GM19025 (cell line): ENCODE data around the gene ARHGEF4.

Source experiments
- ATAC-seq: cut with Tn5 transposase; IDR thresholded peaks from one replicate; pipeline ENCODE4 v1.9.1; 2021; ENCODE audit warnings: mild to moderate bottlenecking, low read depth, moderate library complexity; ENCODE audit not compliant: unreplicated experiment

Gene ARHGEF4

GRCh38 chr2:130915149-130915548 is 78.4 kb downstream of the ARHGEF4 start:
- ATAC-seq = no peak

DNA sequence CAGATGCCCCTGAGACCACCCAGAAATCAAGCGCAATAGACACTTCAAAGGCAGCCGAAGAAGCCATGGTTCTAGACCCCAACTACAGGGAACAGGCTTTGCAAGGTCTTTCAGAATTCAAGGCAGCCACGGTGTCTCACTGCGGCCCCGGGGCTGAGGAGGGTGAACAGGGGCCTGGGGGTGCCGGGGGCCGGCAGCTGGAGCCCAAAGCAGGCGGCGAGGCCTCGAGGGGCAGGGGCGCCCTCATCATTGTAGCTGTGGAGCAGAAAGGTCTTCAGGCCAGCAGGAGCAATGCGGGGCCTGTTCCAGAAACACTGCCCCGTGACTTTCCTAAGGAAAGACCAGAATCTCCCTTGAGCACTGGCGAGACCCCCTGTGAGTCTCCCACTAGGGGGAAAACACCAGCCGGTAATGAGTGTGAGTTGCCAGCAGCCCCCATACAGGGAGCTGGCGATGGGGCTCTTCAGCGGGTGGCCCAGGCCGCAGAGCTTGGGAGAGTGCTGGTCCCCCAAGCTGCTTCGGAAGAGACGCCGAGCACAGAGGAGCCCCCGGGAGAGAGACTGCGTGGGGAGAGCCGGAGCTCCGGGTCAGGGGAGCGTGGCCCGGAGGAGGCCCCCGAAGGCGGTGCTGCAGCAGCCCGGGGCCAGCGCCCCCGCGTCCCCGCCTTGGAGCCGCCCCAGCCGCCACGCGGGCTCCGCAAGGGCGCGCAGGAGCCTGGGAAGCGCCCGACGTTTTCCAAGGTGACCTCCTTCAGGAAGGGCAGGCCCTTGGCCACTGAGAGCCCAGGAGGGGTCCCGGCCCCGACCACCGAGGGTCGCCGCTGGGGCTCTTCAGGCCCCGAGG is 79.1 kb downstream of the ARHGEF4 start:
- ATAC-seq = no peak

- ATAC-seq = no peak
Observed at GRCh38 chr2:130916438-130916705, 79.7 kb downstream of the ARHGEF4 start.

- ATAC-seq = no peak
Observed at GRCh38 chr2:130917006-130917688, 80.4 kb downstream of the ARHGEF4 start.

DNA sequence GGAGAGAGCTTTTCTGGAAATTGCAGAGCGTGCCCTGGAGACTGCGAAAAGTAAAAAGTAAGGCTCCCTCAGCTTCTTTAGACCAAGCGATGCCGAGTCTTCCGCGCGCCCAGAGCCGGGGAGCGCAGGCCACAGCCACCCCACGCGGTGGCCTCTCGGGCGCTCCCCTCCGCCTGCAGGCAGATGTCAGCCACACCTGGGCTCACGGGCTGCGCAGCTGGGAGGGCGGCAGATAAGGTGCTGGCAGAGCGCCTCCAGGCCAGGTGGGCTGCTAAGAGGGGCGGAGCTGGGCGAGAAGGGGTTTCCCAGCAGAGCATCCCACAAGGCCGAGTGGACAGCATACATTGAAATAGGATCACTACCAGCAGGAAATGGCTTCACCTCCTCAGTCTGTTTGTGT is 81.7 kb downstream of the ARHGEF4 start:
- no peak for ATAC-seq

- ATAC-seq = no peak
Observed at GRCh38 chr2:130920415-130921163, 83.9 kb downstream of the ARHGEF4 start.

GRCh38 chr2:130921164-130921476 is 84.4 kb downstream of the ARHGEF4 start:
- ATAC-seq = no peak

- ATAC-seq = no peak
Observed at GRCh38 chr2:130922417-130922816, 85.7 kb downstream of the ARHGEF4 start.

GRCh38 chr2:130928385-130928784 is 91.7 kb downstream of the ARHGEF4 start:
- ATAC-seq = no peak

- ATAC-seq = no peak
Observed at GRCh38 chr2:130930740-130931659, 94.3 kb downstream of the ARHGEF4 start.

DNA sequence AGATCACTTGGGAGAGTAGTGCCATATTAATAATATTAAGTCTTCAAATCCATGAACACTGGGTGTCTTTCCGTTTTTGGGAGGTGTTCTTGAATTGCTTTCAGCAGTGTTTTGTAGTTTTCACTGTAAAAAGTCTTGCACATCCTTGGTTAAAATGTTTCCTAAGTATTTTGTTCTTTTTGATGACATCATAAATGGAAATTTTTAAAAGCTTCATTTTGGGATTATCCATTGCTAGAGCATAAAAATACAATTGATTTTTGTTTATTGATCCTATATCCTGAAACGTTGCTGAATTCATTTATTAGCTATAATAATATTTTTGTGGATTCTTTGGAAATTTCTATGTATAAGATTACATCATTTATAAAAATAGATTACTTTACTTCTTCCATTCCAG is 96.8 kb downstream of the ARHGEF4 start:
- no peak for ATAC-seq

- no peak for ATAC-seq
Observed at GRCh38 chr2:130936451-130936850, 99.7 kb downstream of the ARHGEF4 start.

DNA sequence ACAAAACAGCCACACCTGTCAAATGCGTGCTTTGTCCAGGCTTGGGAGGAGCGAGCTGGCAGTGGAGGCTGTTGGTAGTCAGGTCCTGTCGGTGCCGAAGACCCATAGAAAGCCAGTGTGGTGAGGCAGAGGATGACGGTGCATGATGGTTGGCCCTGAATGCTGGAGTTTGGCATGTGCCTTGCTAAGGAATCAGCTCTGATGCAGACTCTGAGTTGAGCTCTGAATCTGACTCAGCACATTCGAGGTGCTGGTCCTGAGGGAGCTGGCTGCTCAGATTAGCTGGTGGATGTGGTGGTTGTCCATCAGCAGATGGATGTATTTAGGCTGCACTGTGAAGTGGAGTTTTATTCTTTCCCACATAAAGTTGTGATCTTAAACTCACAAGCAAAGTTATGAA is 111.3 kb downstream of the ARHGEF4 start:
- no peak for ATAC-seq

GRCh38 chr2:130949954-130950353 is 113.2 kb downstream of the ARHGEF4 start:
- no peak for ATAC-seq

DNA sequence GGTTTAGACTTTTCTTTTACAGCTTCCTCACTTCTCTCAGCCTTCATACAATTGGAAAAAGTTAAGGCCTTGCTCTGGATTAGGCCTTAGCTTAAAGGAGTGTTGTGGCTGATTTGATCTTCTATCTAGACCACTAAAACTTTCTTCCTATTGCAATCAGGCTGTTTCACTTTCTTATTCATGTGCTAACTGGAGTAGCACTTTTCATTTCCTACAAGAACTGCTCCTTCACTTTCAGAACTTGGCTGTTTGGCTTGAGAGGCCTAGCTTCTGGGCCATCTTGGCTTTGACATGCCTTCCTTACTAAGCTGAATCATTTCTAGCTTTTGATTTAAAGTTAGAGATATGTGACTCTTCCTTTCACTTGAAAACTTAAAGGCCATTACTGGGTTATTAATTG is 114.3 kb downstream of the ARHGEF4 start:
- peak; percentile 58 for ATAC-seq

DNA sequence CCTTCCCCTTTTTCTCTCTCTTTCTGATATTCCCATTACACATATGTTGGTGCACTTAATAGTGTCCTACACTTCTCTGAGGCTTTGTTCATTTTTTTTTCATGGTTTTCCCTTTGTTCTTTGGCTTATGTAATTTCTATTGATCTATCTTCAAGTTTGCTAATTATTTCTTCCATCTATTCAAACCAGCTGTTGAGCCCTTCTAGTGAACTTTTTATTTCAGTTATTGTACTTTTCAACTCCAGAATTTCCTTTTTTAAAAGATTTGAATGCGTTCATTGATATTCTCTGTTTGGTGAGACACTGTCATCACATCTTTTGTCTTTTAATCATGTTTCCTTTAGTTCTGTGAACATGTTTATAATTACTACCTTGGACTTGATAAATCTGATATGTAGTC is 118.2 kb downstream of the ARHGEF4 start:
- ATAC-seq = no peak

DNA sequence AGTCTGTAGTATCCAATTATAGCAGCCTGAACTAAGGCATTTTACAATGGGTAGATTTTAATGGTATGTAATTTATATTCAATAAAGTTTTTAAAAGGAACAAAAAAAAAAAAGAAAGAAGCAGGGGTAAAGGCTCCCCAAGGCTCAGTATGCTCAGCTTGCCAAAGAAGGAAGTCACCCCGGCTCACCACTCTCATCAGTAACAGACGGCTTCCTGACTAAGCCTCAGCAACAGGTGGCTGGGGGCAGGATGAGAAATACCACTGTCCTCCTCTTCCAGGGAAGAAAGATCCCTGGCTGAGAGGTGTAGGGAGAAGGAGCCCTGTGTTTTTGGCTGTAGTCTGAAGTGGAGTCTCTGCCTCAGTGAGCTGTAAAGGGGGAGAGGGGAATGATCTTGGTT is 121.2 kb downstream of the ARHGEF4 start:
- ATAC-seq = no peak

DNA sequence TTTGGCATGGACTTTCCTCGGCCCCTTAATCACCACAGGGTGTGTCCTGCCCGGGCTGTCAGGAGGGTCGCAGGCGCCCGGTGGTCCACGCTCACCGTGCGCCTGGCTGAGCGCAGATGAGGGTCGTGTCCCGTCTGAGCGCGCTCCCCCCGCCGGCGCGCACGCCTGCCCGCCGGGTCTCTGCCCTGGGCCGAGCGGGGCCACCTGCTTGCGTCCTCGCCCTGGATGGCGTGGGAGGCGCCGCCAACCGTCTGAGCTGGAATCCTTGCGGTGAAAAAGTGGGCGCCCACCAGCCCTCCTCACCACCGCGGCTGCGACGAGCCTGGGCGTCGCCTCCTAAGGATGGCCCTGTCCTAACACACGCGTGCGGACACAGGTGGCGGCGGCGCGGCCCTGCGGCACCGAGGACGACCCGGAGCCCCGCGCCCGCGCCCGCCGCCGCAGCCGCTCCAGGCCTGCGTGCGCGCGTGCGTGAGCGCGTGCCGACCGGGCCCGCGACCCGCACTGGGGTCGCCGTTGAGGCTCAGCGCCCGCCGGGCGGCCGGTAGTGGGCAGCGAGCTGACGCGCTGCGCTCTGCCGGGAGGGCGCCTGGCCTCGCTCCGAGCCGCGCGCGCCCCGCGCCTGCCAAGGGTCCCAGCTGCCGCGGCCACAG is 126.6 kb downstream of the ARHGEF4 start:
- no peak for ATAC-seq

DNA sequence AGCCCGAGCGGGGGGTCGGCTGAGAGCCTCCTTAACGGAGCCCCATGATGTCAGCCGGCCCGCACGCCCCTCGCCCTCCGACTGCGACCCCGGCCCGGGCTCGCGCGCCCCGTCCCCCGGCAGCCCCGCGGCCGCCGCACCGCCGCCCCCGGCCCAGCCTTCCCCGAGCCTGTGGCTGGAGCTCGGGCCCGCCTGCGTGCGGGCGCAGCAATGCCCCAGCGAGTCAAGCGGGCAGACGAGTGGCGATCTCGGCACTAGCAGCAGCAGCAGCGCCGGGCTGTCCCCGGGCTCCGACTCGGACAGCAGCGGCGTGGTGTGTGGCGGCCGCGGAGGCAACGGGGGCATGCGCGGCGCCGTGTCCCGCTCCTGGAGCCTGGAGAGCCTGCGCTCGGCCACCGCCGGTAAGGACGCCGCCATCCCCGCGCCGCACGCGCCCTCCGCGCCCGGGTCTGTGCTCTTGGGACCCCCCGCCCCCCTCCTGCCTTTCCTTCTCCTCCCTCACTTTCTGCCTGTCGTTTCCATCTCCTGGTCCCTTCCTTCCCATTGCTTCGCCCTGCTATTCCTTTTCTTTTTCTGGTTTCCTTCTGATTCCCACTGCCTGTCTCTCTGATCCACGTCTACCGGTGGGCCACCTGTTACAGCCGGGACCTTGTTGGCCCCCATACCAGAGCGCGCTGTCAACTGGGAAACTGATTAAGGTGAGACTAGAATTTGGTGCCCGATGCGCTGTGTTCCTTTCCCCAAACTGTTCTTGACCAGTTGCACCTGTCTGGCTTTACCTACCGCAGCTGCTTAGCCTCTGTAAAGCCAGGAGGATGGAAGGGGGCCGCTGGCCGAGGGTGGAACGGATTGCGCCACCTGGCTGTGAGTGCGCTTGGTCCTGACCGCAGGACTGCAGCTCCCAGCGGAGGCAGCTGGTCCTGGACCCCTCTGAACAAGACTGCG is 127.4 kb downstream of the ARHGEF4 start:
- no peak for ATAC-seq
